ENCODE measurements around the gene RGSL1.

GRCh38 chr1:182552527-182552926 lies 102.6 kb downstream of the RGSL1 start:
- TF ChIP-seq HDAC2 (IDR thresholded peaks at IDR 0.05), result no peak
- TF ChIP-seq EZH2 (IDR thresholded peaks at IDR 0.05; ENCODE audit: borderline replicate concordance, low read depth, low read length), result no peak
- no peak for TF ChIP-seq MEF2A (IDR thresholded peaks at IDR 0.05; ENCODE audit: control insufficient read depth, low read depth, low read length)
- TF ChIP-seq CTCF (IDR thresholded peaks at IDR 0.05 in 2 of 3, conservative IDR thresholded peaks at IDR 0.05 in 1 of 3; ENCODE audit: insufficient read depth in 2 of 3, low read depth in 1 of 3, low read length in 3 of 3), result no peak
- TF ChIP-seq EGR1 (conservative IDR thresholded peaks at IDR 0.05), result no peak
